Measurements from ENCODE around the gene ZNF514. TPM values are rescaled to one million over a fixed set of nuclear protein-coding genes. Genes with fewer than 3 reads are reported as not detected.

The ZNF514 gene
- polyA plus RNA-seq, 1 donor (not counting 4 experiments of a cell fraction or from before 2014, with no cell fraction given): 7.9 TPM

- Histone ChIP-seq H3K9me3 (ENCODE audit: control insufficient read depth, low read depth, low read length) (peaks cover 3% of the 10 kb centered on the region), H3K4me1 (ENCODE audit: control insufficient read depth, extremely low read depth, insufficient read depth, low read length) (no peaks in the 10 kb centered on the region), H3K4me3 (ENCODE audit: control insufficient read depth in 2 of 3, extremely low read depth in 1 of 3, insufficient read depth in 2 of 3, low read depth in 1 of 3, low read length in 3 of 3) (no peak overlapping the region), H3K27ac (ENCODE audit: control insufficient read depth, insufficient read depth, low read length) (no peak overlapping the region), H3K9me1 (ENCODE audit: control insufficient read depth, extremely low read depth, insufficient read depth, low read length) (no peaks in the 10 kb centered on the region), H3K27me3 (ENCODE audit: control insufficient read depth, extremely low read depth, insufficient read depth, low read length) (no peaks in the 10 kb centered on the region), H3K79me2 (ENCODE audit: control insufficient read depth, insufficient read depth, low read length) (no peaks in the 10 kb centered on the region), H3K4me2 (ENCODE audit: control insufficient read depth, extremely low read depth, insufficient read depth, low read depth, low read length) (no peak overlapping the region), H2AFZ (ENCODE audit: control insufficient read depth, low read length) (no peak overlapping the region), H4K20me1 (ENCODE audit: control insufficient read depth, extremely low read depth, insufficient read depth, low read length) (no peaks in the 10 kb centered on the region), H3K36me3 (ENCODE audit: control insufficient read depth in 2 of 2, extremely low read depth in 1 of 2, insufficient read depth in 2 of 2, low read length in 2 of 2) (peaks cover 8 to 15% of the 10 kb centered on the region in 2 experiments), H3K9ac (ENCODE audit: control insufficient read depth, extremely low read depth, insufficient read depth, low read length) (no peak overlapping the region)
- TF ChIP-seq CTCF (optimal IDR thresholded peaks at IDR 0.05 in 1 of 3, IDR thresholded peaks at IDR 0.05 in 1 of 3, conservative IDR thresholded peaks at IDR 0.05 in 1 of 3; ENCODE audit: extremely low read depth in 1 of 3, insufficient read depth in 2 of 3, low read length in 3 of 3): no peak
- TF ChIP-seq EZH2 (IDR thresholded peaks at IDR 0.05; ENCODE audit: low read length): no peak
- FAIRE-seq (no peak), DNase-seq (ENCODE audit: low read depth, low spot score) (no peak)
- dilution Hi-C loops (cut with MboI; ENCODE audit: extremely low pct_ligation_motif_present, low sequenced_read_pairs): no loop called here
Observed at GRCh38 chr2:95185197-95185596, 25.5 kb upstream of the ZNF514 start.

- no peaks in the 10 kb centered on the region for H3K27me3 ChIP-seq (ENCODE audit: control insufficient read depth, extremely low read depth, insufficient read depth, low read length)
- no peak for FAIRE-seq
- no peak for DNase-seq (ENCODE audit: low read depth, low spot score)
Observed at GRCh38 chr2:95181774-95182173, 22.1 kb upstream of the ZNF514 start.

More at GRCh38 chr2:95181774-95182173, 22.1 kb upstream of the ZNF514 start:
- H3K9me3 ChIP-seq (ENCODE audit: control insufficient read depth, low read depth, low read length): peaks cover 3% of the 10 kb centered on the region
- no peaks in the 10 kb centered on the region for H4K20me1 ChIP-seq (ENCODE audit: control insufficient read depth, extremely low read depth, insufficient read depth, low read length)
- H3K4me1 ChIP-seq (ENCODE audit: control insufficient read depth, extremely low read depth, insufficient read depth, low read length): no peaks in the 10 kb centered on the region
- no peak overlapping the region for H3K9ac ChIP-seq (ENCODE audit: control insufficient read depth, extremely low read depth, insufficient read depth, low read length)
- TF ChIP-seq EZH2 (IDR thresholded peaks at IDR 0.05; ENCODE audit: low read length): no peak
- no peak for TF ChIP-seq CTCF (optimal IDR thresholded peaks at IDR 0.05 in 1 of 3, IDR thresholded peaks at IDR 0.05 in 1 of 3, conservative IDR thresholded peaks at IDR 0.05 in 1 of 3; ENCODE audit: extremely low read depth in 1 of 3, insufficient read depth in 2 of 3, low read length in 3 of 3)
- no peak overlapping the region for H3K27ac ChIP-seq (ENCODE audit: control insufficient read depth, insufficient read depth, low read length)
- H3K4me3 ChIP-seq (ENCODE audit: control insufficient read depth in 2 of 3, extremely low read depth in 1 of 3, insufficient read depth in 2 of 3, low read depth in 1 of 3, low read length in 3 of 3): no peak overlapping the region
- dilution Hi-C loops (cut with MboI; ENCODE audit: extremely low pct_ligation_motif_present, low sequenced_read_pairs): no loop called here
- no peak overlapping the region for H2AFZ ChIP-seq (ENCODE audit: control insufficient read depth, low read length)
- peaks cover 8 to 24% of the 10 kb centered on the region in 2 experiments for H3K36me3 ChIP-seq (ENCODE audit: control insufficient read depth in 2 of 2, extremely low read depth in 1 of 2, insufficient read depth in 2 of 2, low read length in 2 of 2)
- H3K4me2 ChIP-seq (ENCODE audit: control insufficient read depth, extremely low read depth, insufficient read depth, low read depth, low read length): no peak overlapping the region
- H3K79me2 ChIP-seq (ENCODE audit: control insufficient read depth, insufficient read depth, low read length): no peaks in the 10 kb centered on the region
- H3K9me1 ChIP-seq (ENCODE audit: control insufficient read depth, extremely low read depth, insufficient read depth, low read length): no peaks in the 10 kb centered on the region

Data from keratinocyte (primary cell).